Brain pericyte (primary cell): Measurements from ENCODE around the gene BICD1.
A peak's percentile ranks its signal among the peaks of the same experiment; 100 is the strongest.

Experiments
- DNase-seq: peaks from one replicate; pipeline ENCODE4 v3.0.0-alpha.2; 2012; ENCODE audit warnings: low read depth, low spot score

The BICD1 gene

GRCh38 chr12:32102234-32102633 lies 4.4 kb upstream of the BICD1 start:
- no peak for DNase-seq

DNA sequence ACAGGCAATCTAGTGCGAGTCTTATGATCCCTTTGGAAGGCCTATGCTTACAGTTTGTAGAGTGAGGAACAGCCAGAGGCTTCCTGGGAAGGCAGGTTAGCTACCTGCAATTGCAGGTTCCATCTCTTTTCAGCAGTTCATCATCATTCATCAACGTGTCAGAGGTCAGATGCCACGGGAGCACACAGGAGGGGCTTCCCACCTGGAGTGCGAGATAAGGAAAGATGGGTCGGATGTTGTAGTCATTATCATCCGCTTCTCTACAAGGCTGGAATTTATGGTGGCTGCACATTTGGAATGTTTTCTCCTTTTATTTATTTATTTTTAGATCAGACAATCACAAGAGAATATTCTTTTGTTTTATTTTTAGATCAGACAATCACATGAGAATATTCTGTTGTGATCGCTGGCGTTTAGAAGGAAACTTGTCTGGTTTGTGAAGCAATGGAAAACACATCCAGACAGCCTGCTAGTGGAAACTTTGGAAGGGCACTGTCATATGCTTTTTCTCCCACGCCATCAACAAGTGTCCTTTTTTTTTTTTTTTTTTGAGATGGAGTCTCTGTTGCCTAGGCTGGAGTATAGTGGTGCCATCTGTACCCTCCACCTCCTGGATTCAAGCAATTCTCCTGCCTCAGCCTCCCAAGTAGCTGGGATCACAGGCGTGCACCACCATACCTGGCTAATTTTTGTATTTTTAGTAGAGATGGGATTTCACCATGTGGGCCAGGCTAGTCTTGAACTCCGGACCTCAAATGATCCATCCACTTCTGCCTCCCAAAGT lies 1.9 kb upstream of the BICD1 start:
- DNase-seq, result no peak

- DNase-seq, result no peak
Observed at GRCh38 chr12:32105986-32106516, 596 bp upstream of the BICD1 start.

GRCh38 chr12:32107359-32108267 lies 966 bp downstream of the BICD1 start:
- DNase-seq, result no peak

- no peak for DNase-seq
Observed at GRCh38 chr12:32108787-32109186, 2.1 kb downstream of the BICD1 start.

DNA sequence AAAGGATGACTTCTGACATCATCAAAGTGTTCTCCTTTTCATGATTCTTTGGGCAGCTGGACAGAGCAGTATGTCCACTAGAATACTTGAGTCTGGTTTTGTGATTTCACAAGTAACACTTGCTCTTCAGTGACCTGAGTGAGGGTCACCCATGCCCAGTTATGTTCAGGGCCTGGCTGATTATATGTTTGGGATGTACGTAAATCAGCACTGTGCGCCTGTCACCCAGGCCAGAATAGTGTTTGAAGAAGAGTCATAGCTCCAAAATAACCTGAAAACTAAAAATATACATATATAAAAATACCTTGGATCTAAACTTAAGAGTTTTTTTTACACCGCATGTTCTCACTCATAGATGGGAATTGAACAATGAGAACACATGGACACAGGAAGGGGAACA lies 3.8 kb downstream of the BICD1 start:
- no peak for DNase-seq

- DNase-seq, result no peak
Observed at GRCh38 chr12:32110942-32111341, 4.3 kb downstream of the BICD1 start.

DNA sequence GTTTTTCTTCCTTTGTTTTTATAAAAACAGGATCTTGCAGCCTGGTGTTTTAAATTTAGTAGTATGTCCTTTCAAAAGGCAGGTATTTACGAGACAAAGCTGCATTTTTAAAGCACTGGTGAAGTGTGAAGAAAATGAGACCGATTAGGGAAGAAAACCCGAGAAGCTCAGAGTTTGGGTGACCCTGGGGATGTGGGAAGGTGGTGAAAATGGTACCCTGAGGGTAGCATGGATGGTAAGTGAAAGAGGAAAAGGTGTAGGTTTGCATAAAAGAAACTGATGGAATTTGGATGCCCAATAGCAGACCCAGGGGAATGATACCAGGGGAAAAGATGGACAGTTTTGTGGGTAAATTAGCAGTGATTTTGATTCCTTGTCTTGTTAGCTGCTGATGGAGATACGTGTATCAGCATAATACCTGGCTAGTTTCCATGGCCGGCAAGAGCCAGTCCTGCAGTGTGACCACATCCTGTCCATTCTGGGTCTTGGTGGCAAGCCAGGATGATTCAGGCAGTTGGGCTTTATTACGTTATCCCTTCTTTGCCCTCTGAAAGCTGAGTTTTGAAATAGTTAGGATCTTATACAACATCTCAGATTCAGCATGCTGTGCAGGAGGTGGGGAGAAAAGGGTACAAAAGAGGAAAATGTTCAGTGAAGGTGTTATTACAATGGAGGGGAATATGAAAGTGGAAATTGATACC lies 8.9 kb downstream of the BICD1 start:
- DNase-seq, result peak; percentile 87

DNA sequence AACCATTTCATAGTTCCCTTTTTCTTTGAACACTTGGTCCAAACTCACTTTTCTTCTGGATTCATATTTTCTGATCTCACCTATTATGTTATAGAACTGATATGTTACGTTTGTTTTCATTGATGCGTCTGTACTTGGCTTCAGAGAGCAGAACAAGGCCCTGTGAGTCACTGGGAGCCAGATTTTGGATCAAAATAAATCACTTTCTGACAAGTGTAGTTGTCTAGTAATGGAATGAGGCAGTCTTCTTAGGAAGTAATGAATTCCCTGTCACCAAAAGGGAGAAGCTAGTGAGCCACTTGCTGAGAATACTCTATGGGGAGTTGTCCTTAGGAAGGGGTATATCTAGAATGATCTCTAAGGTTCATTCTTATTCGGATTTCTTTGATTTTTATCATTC lies 10.2 kb downstream of the BICD1 start:
- no peak for DNase-seq

DNA sequence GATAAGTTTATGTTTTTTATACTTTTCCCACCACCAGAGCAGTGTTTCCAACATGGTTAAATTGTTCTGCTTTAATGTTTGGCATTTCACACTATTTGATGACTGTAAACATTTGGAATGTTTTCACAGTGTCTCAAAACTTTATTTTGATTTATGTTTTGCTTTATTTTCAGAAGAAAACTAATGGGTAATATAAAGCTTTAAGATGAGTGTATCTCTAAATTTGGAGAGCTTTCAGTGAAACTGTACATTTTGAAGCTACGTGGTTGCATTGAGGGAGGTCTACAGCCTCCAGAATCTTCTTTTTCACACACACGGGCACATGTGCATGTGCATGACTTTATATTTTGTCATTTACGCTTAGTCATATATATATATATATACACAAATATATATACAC lies 10.7 kb downstream of the BICD1 start:
- DNase-seq, result no peak

- no peak for DNase-seq
Observed at GRCh38 chr12:32118806-32119205, 12.2 kb downstream of the BICD1 start.

GRCh38 chr12:32120419-32120818 lies 13.8 kb downstream of the BICD1 start:
- no peak for DNase-seq

DNA sequence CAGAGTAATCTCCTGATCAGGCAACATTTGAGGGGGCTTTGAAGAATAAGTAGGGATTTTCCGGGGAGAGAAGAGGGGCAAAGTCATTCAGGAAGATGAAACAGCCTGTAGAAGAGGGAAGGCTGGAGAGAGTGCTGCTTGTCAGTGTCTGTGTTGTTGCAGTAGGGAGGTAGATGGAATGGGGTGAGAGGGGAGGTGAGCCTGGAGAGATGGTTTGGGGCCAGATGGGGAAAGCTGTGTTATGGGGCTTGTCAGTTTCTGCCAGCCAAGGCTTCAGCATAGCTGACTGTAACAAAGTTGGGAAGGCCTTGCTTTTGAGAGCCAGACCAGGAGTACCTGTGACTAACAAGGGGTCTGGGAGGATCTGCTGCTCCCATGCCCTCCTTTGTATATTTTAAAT lies 18.0 kb downstream of the BICD1 start:
- no peak for DNase-seq

DNA sequence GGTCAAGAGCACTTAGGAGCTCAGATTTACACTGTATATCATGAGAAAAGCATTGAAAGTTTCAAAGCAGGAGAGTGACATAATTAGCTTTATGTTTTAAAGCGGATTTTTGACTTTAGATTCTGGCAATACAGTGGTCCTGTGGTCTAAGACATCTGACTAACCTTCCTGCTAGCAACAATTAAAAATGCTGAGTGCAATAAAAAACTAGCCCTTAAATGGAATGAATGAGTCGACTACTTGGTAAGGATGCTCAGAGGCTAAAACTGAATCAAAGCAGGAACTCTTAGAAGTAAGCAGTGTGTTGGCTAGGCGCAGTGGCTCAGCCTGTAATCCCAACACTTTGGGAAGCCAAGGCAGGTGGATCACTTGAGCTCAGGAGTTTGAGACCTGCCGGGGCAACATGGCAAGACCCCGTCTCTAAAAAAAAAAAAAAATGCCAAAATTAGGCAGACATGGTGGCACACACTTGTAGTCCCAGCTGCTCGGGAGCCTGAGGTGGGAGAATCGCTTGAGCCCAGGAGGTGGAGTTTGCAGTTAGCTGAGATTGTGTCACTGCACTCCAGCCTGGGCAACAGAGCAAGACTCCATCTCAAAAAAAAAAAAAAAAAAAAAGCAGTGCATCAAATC lies 18.9 kb downstream of the BICD1 start:
- no peak for DNase-seq

DNA sequence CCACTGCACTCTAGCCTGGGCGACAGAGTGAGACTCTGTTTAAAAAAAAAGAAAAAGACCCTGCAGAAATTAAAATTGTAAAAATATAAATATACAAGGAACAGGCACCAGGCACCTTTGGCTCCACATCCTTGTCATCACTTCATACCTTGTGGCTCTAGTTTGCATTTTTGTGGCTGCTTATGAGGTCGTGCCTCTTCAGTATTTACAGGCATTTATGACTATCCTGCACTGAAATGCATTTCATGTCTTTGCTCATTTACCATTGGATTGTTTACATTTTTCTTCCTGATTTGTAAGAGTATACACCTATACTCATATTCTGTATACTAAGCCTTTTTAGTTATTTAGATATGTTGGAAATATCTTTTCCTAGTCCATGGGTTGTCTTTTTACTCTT lies 20.1 kb downstream of the BICD1 start:
- DNase-seq, result no peak

DNA sequence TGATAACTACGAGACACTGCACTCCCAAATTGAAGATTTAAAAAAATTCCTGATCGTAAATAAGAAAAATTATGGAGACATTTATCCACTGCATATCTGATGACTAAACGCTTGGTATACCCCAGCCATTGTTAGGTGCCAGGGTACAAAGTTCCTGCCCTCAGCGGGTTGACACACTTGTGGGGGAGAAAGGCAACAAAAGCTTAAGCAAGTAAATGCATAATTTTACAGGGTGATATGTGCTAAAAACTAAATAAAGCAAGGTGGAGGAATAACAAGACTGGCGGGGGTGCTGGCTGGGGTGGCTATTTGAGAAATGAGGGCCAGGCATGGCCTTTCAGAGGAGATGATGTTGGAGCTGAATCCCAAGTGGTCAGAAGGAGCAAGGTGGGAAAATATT lies 25.0 kb downstream of the BICD1 start:
- DNase-seq, result no peak

DNA sequence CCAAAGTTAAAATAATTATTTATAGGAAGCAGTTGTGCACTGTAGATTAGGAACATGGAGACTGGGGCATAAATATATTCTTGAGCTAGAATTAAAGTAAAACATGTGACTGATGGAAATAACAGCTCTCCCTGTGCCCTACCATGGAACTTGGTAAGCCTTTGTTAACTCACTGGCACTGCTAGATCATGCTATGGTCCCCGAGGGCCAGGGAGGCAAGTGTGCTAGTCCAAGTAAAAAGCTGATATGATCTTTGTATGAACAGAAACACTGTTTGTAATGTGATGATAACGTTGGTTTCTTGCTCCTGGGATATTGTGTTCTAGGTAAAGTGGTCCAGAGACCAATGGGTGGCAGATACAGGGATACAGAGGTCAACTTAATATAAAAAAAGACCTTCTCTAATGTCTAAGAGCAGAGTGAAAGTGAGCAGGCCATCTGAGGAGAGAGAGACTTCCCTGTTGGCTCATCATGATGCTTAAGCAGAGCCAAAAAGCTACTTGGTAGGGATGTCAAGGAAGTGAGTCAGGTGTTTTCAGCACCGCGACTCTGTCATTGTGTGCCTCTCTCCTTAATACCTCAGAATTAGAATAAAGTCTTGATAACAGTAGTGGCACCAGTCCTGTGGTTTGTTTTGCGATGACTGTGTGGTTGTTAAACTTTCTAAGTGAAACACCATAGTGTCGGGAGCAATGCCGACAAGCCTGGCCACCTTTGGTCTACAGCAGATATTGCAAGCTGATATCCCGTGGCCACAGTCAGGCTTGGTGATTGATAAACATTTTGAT lies 27.6 kb downstream of the BICD1 start:
- DNase-seq, result no peak

GRCh38 chr12:32135967-32136366 lies 29.3 kb downstream of the BICD1 start:
- DNase-seq, result no peak

DNA sequence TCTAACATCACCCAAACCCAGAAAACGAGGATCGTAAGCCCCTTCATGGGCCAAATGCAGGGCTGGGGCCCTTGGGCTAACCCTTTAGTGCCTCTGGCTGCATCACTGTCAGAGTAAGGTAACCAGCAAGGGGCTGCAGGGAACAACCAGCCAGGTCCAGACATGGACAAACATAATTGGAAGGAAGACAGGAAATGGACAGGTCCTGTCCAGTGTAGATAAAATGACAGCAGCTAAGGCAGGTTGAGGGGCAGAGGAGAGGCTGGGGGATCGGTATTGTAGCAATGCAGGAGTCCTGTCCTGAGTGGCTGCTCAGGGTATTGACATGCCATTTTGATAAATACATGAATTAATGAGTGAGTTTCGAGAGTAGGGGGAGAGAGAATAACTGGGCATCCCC lies 29.8 kb downstream of the BICD1 start:
- no peak for DNase-seq

DNA sequence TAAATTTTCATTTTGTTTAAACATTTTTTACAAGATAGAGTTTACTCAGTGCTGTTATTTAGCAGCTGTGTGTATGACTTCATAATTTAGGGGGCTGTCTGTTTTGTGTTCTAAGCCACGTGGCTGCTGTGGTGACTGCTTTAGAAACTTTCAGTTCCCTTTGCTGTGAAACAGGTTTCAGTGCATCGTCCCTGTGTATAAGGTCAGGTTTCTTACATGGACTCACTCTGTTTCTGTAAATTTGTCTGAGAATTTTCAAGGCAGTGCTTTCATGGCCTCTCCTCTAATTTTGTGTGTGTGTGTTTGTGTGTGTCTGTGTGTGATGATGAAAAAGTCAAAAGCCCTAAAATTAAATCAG lies 32.4 kb downstream of the BICD1 start:
- DNase-seq, result no peak

DNA sequence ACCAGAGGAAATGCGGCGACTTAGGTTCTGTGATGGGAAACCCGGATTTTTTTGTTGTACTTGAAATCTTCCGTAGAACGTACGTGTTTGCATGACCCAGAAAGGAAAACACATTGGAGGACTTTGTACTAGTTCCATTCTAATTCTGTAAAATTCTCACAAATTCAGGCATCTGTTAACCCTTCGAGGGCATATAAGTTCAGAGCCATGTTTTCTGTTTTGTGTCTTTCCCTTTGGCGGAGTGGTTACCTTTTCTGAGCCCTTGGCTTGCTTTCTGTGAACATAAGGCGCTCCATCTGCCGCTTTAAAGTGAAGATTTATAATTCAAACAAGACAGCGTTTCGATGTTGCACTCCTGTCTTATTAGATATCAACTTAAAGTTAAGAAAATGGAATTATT lies 34.2 kb downstream of the BICD1 start:
- no peak for DNase-seq
